GM13977 (cell line): ENCODE results near the gene SREBF2.

Experiments
- DNase-seq: peaks from one replicate; pipeline ENCODE4 v3.0.0; 2012; ENCODE audit warnings: low spot score
- CTCF ChIP-seq: IDR thresholded peaks from 2 replicates; pipeline ENCODE4 v1.5.1; 2012; ENCODE audit warnings: mild to moderate bottlenecking, control low read depth; ENCODE audit not compliant: insufficient read depth; ENCODE audit errors: extremely low read depth, missing control alignments
- in situ Hi-C: fragments of 300-500 bp; cut with MboI; formaldehyde crosslinking; loops from one replicate; pipeline ENCODE4 v1.12.0; 2022; ENCODE audit warnings: low sequenced_read_pairs, low pct_unique_long_range_greater_than_20kb, mixed read lengths, inconsistent platforms; ENCODE audit not compliant: unreplicated experiment

SREBF2 gene

GRCh38 chr22:41846268-41846987, 13.5 kb downstream of the SREBF2 start:
- in situ Hi-C loops: no loop called here
- TF ChIP-seq CTCF: no peak
- DNase-seq: no peak

- TF ChIP-seq CTCF: no peak
- in situ Hi-C loops: no loop called here
- DNase-seq: no peak
These were observed 14.4 kb downstream of the SREBF2 start for GRCh38 chr22:41847300-41847699.

- no peak for DNase-seq
- in situ Hi-C loops: no loop called here
- TF ChIP-seq CTCF: no peak
These were observed 15.6 kb downstream of the SREBF2 start for GRCh38 chr22:41848468-41848867.

GRCh38 chr22:41856469-41856868, 23.6 kb downstream of the SREBF2 start:
- no peak for DNase-seq
- in situ Hi-C loops: no loop called here
- no peak for TF ChIP-seq CTCF

DNA sequence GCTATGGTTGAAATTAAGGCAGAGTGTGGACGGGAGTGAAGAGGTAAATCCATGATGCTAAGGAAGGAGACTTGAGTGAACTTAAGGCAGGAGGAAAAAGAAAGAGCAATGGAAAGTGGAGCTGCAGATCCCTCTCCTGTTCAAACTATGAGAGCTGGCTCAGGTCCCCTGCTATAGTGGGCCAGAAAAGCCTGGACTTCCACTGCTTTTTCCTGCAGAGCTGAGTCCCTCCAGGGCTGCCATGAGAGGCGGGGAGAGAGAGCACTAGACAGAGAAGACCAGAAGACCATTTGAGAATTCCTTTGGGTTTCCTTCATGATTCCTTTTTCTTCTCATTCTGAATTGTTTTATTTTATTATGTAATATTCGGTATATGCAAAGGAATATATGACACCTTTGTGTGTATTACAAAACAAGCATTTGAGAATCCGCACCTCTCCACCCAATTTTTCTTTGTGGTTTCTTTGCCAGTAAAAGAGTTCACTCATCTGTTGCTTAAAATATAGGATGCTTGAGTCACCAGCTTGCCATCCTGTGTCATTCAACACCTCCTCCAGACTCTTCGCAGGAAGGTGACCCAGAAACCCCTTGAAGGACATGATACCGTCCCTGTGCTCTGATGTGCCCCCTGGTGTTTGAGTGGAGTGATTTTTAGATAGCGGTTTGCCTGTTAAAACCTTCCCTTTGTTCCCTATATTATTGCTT, 24.4 kb downstream of the SREBF2 start:
- DNase-seq: peak; percentile 50
- peak; percentile 74 for TF ChIP-seq CTCF
- in situ Hi-C loops: no loop called here

- no peak for TF ChIP-seq CTCF
- in situ Hi-C loops: no loop called here
- DNase-seq: no peak
These were observed 24.9 kb downstream of the SREBF2 start for GRCh38 chr22:41857860-41858199.
